NCI-H1694 (cell line): ENCODE measurements around the gene CYP11A1.

Experiments used
- DNase-seq: peaks from one replicate; lab custom pipeline; 2025; lab: John Stamatoyannopoulos, UW

Gene CYP11A1

GRCh38 chr15:74320352-74321247 lies 46.8 kb downstream of the CYP11A1 start:
- peak; percentile 69 for DNase-seq

DNA sequence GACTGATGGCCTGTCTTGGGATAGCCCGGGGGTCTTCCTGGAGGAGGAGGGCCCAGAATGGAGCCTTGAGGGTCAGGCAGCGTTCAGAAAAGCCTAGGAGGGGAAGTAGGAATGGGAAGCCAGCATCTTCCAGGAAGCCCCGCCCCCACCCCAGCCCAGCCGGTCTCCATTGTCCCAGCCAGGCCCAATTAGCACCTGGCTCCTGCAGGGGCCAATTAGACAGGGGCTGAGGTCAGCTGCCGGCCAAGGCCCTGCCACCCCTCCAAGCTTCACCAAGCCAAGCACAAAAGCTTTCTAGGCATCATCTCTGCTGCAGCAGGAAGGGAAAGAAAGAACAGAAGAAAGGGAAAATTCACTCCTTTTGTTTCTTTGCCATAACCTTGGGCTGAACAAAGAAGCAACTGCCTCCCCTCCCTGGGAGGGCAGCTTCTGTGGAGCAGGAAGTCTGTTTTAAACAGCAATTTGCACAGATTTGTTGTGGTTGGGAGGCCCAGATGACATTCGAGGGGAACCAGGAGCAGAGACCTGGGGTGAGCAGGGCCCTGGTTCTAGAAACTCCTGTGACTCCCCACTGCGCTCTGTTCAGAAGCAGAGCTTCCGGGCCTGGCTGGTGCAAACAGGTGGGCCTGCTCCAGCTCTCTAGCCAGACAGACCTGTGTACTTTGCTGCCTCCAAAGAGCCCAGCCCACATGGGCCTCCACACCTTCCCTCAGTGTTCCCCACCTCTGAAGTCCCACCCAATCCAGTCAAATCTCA lies 47.7 kb downstream of the CYP11A1 start:
- no peak for DNase-seq

- no peak for DNase-seq
Measured at GRCh38 chr15:74319138-74319460, 48.3 kb downstream of the CYP11A1 start.

- DNase-seq, result no peak
Measured at GRCh38 chr15:74318376-74319137, 48.9 kb downstream of the CYP11A1 start.

DNA sequence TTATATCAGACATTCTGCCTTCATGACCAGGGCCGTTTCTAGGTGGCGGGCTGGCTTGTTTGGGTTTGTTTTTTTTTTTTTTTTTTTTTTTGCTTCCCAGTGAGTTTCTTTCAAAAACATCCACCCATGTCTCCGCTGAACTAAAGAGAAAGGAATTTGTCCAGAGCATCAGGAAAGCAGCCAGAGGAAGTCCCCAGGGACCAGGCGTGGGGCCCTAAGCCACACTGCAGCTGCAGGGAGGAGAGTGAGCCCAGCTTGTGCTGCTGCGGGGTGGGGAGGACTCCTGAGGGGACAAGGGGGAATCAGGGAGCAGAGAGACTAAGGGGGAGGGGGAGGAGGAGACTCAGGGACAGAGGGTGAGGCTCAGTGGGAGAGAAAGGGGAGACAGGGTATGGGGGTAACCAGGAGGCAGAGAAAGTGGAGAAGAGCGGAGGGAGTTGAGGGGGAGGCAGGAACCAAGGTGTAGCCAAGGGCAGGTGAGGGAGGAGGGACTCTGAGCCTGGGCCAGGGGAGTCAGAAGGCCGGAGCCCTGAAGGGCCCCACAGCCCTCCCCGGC lies 49.5 kb downstream of the CYP11A1 start:
- DNase-seq, result no peak

DNA sequence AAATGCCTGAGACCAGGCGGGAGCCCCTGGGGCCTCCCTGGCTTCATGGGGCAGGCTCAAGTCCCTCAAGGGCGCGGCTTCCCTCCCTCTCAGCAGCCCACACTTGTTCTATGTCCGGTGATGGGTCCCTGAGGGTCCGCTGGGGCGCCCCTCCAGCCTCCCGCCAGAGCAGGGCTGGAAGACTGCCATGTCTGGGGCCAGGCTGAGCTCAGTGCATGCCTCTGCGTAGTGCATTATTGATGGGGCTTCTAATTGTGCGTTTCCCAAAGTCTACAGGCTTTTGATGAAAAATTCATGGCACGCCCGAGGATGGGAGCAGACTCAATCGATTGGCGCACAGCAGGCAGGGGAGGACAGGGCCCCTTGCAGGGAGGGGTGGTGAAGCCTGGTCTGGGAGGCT lies 51.3 kb downstream of the CYP11A1 start:
- no peak for DNase-seq

- DNase-seq, result no peak
Measured at GRCh38 chr15:74315626-74316025, 51.8 kb downstream of the CYP11A1 start.

GRCh38 chr15:74314795-74315438 lies 52.5 kb downstream of the CYP11A1 start:
- no peak for DNase-seq

- DNase-seq, result no peak
Measured at GRCh38 chr15:74313889-74314288, 53.6 kb downstream of the CYP11A1 start.

DNA sequence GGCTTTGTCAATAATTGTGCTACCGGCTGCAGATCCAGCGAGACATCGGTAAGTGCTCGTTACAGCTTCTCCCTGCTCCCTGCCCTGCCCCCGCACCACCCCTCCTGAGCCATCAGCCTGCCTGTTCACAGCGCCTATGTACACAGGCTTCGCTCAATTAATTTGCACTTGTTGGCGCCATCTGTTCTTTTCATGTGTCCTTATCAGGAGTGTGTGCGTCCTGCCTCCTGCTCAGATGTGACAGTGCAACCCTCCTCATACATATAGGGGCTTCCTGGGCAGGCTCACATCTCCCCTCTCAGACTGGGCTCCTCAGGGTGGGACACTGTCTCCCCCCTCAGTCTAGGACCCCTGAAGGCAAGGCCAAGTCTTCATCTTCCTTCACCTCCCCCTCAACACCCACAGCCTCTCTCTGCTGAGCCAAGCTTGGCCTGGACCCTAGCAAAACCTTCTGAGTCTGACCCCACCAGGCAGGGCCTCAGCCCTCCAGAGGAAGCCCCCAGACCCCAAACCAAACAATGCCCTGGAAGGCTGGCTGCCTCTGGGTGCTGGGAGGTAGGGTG lies 54.9 kb downstream of the CYP11A1 start:
- peak; percentile 95 for DNase-seq

DNA sequence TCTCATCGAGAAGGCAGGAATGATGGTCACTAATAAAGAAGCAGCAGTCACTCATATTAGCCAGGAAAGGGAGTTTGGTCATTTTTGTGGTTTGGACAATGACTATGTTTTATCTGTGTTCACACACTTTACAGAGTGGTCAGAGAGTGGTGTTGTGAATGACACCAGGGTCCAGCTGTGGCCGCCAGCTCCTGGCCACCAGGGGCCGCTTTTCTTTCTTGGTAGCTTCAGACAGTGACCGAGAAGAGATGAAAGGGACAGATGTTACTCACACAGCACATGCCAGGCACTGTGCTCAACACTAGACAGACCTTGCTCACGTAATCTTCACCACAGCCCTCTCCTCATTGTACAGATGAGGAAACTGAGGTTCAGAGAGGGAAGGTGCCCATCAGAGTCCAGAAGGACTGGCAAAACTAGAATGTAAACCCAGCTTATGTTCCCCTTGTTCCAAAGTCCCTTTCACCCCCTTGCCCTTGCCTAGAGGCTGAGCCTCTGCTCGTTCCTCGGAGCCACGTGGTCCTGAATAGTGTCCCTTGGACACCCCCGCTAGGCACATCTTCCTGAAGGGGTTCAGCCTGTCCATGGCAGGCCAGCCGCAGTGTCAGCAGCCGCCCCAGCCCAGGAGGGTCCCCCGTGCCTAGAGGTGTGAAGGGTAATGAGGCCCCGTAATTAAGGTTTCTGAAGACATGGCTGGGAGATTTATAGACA lies 55.6 kb downstream of the CYP11A1 start:
- DNase-seq, result peak; percentile 42

DNA sequence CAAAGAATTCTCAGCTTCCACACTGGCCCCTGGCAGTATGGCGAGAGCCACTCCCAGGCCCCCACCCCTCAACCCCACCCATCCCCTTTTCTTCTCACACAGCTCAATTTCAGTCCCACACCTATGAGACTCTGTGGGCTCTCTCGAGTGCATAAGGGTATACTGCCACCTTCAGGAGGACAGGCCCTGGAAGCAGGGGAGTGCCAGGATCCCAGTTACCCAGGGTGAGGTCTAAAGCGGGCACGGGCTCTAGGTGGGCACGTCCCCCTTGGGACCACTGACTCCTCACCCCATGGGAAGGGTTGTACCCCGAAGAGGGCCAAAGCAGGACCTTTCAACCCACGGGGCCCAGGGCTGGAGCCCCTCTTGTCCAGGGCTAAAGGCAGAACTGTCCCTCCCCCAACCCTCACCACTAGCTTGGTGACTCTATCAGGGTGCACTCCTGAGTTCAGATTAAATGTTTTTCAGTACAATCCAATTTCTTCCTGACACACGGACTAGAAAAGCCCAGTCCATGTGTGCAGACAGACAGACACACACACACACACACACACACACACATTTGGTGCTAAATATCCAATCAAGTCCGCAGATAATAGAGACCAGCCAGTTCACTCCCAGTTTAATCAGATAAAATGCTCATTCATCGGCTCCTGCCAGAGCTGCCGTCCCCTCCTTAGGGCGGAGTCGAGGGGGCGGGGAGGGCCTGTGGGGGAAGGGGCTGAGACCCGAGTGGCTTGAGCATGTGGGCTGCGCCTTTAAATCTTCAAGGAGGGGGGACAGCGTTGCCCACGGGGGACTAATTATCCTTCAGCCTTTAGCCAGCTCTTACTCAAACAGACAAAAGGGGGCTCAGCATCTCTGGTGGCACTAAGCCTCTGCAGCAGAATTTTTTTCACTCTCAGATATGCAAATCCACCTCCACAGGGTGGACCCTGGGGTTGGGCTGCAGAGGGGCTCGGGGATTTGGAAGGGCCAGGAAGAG lies 59.3 kb downstream of the CYP11A1 start:
- peak; percentile 72 for DNase-seq

DNA sequence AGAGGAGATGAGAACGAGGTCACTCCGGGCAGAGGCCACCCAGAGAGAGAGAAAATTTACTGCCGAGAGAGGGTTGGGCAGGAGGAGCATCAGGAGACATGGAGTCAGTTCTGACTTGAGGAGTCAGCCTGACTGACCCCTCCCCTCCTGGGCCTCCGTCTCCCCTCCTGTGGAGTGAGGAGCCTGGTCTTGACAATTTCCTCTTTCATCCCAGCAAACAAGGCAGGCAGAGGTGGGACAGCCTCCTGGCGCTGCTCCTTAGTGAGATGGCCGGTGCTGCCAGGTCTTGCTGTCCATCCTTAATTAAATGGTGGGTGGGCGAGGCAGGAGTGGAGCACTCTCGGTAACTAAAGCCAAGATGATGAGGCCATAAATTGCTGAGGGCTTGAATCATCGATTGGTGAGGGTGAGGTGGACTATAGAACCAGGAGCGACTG lies 60.6 kb downstream of the CYP11A1 start:
- no peak for DNase-seq

DNA sequence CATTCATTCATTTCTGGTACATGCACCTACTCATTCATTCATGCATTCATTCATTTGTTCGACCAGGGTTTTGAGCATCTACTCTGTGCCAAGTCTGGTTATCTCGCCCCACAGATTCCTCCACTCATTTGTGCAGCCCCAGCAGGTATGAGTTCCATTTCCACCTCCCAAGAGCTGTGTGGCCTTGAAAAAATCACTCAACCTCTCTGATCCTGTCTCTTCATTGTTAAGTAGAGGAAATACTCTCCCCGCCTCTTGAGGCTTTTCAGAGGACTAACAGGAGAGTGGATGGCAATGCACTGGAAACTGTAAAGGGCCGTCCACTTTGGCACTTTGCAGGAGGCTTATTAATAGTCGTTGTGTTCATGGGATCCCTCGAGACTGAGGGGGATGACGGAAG lies 61.8 kb downstream of the CYP11A1 start:
- no peak for DNase-seq

GRCh38 chr15:74304431-74304830 lies 63.0 kb downstream of the CYP11A1 start:
- DNase-seq, result no peak

- DNase-seq, result no peak
Measured at GRCh38 chr15:74303741-74304309, 63.6 kb downstream of the CYP11A1 start.

DNA sequence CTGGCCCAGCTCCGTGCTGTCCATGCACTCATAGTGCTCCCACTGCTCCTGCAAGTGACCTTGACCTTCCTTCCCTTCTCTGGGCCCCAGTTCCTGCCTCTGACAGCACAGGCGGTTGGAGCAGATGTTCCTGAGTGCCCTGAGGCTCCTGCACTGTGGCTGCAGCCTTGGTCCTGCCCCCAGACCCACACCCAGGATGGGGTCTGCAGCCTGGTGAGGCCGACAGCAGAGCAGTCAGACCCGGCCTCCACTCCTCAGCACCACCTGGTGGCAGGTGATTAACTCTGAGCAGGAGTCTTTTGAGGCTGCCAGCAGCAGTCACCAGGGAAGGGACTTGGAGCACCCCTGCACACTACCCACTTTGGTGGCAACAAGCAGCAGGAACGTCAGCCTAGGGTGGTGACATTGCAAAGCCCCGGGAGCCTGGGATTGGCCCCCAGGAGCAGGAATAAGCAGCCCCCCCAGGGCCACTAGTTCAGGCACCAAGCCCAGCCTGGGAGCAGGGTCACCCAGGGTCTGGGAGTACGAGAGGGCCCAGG lies 64.6 kb downstream of the CYP11A1 start:
- DNase-seq, result peak; percentile 64

DNA sequence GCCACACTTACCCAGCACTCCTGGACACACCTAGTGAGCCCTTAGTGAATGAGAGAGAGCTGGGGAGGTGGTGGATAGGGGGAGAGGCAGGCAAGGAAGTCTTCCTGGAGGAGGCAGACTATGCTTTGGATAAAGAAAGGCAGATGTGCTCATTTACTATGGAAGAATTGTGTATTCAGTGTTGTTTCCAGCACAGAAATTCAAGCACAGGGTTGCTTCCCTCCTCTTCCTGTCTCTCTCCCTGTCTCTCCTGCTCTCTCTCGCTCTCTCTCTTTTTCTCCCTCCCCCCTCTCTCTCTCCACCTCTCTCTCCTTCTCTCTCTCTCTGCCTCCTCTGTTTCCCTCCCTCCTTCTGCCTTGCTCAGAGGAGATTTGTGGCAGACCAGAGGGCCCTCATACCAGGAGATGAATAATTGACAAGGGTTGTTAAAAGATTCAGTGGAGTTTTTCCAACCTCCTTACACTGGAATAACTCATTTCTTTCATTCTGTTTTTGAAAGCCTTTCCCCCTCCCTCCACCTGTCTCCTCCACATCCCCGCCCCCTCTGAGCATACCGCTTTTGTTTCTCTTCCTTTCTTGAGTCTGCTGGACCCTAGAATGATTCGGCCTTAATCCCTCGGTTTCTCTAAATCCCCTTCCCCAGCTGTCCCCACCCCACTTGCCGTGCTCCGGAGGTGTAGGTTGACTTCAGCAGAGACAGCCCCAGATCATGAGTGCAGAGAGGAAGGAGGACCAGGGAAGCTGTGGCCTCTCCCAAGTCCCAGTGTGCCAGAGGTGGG lies 65.7 kb downstream of the CYP11A1 start:
- no peak for DNase-seq
